ENCODE data around the gene CAMTA1. TPM values are rescaled to one million over a fixed set of nuclear protein-coding genes. Genes with fewer than 3 reads are reported as not detected.

The CAMTA1 gene
- total and polyA plus RNA-seq, 12 donors: 123 to 265 (median 142) TPM

DNA sequence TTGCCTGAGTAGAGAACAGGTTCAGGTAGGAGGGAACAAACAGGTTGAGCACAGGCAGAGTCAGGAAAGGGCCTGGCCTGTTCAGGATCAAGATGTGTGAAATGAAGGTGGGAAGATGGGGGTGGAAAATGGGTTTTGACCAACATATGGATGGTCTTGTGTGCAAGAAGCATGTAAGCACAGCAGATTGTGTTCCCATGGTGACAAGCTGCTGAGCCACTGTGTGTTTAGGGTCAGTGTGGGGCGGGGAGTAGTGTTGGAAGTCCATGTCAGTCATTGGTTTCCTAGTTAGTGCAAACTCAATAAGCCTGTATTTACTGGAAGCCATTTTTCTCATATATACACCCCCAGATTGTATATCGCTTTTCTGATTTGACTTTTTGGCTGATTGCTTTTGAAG lies 111.9 kb downstream of the CAMTA1 start:
- ATAC-seq: no peak
- no peak for TF ChIP-seq CTCF (IDR thresholded peaks at IDR 0.05)
- Histone ChIP-seq H3K4me1 (no peaks in the 10 kb centered on the region), H3K27ac (no peak overlapping the region), H3K9me3 (no peaks in the 10 kb centered on the region), H3K27me3 (no peaks in the 10 kb centered on the region), H3K4me3 (no peak overlapping the region), H3K36me3 (peaks cover 0 to 4% (median 0%) of the 10 kb centered on the region in 9 donors)
- WGBS, 2 donors: 94 to 96% methylated on average over 2 of the region's 2 CpGs
- intact Hi-C loops (cut with DNase I): loop anchor here in 2 of 10 donors (10.0 kb wide), 3 partner anchors 102 to 172 kb away; no protein-coding TSS in a partner anchor
- no peak for DNase-seq

DNA sequence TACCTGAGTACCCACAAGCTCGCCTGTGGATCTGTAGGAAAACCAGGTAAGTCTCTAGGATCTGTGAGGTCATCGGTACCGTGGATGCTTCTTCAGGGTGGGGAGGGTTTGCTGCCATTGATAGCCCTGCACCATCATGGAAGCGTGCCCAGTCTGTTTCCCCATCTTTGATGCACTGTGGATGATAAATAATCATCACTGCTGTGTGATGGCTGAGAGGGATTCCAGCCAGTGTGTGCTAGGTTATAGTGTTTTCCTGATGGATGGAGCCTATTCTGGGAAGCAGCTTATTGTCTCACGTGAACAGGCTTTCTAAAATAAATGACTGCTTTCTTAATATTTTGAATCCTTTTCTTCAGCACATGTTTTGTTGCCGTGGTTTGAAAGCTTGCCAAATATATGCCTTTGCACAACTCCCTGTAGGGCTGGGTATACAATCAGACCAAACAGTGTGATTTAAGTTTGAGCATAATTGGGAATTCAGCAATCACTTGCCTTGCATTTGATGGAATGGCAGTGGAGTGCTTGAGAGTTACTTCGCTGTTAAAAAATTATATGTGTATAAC lies 113.8 kb downstream of the CAMTA1 start:
- H3K36me3 ChIP-seq: peaks cover 0 to 4% (median 0%) of the 10 kb centered on the region in 9 donors
- WGBS, 2 donors: 75 to 80% methylated on average over 7 of the region's 7 CpGs
- no peaks in the 10 kb centered on the region for H3K27me3 ChIP-seq
- no peaks in the 10 kb centered on the region for H3K9me3 ChIP-seq
- TF ChIP-seq CTCF (IDR thresholded peaks at IDR 0.05): no peak
- no peak overlapping the region for H3K27ac ChIP-seq
- intact Hi-C loops (cut with DNase I): loop anchor here in 2 of 10 donors (10.0 kb wide), 3 partner anchors 104 to 174 kb away; no protein-coding TSS in a partner anchor
- DNase-seq (no peak), ATAC-seq (no peak)
- H3K4me1 ChIP-seq: no peaks in the 10 kb centered on the region
- H3K4me3 ChIP-seq: no peak overlapping the region

- Histone ChIP-seq H3K36me3 (peaks cover 0 to 4% (median 0%) of the 10 kb centered on the region in 9 donors), H3K27ac (no peak overlapping the region), H3K4me3 (no peak overlapping the region), H3K9me3 (no peaks in the 10 kb centered on the region), H3K4me1 (no peaks in the 10 kb centered on the region), H3K27me3 (no peaks in the 10 kb centered on the region)
- no peak for DNase-seq
- WGBS, 2 donors: 90% methylated on average over 4 of the region's 4 CpGs
- intact Hi-C loops (cut with DNase I): loop anchor here in 2 of 10 donors (10.0 kb wide), 3 partner anchors 105 to 175 kb away; no protein-coding TSS in a partner anchor
- no peak for ATAC-seq
- no peak for TF ChIP-seq CTCF (IDR thresholded peaks at IDR 0.05)
Observed at GRCh38 chr1:6899621-6900020, 114.4 kb downstream of the CAMTA1 start.

GRCh38 chr1:6902153-6902552 lies 116.9 kb downstream of the CAMTA1 start:
- TF ChIP-seq CTCF (IDR thresholded peaks at IDR 0.05): no peak
- ATAC-seq (no peak), DNase-seq (no peak)
- H3K27ac ChIP-seq: no peak overlapping the region
- intact Hi-C loops (cut with DNase I): no loop called here
- no peak overlapping the region for H3K4me3 ChIP-seq
- H3K36me3 ChIP-seq: peaks cover 0 to 4% (median 0%) of the 10 kb centered on the region in 9 donors
- WGBS, 2 donors: 89 to 91% methylated on average over 2 of the region's 2 CpGs
- no peaks in the 10 kb centered on the region for H3K9me3 ChIP-seq
- H3K27me3 ChIP-seq: no peaks in the 10 kb centered on the region
- peaks cover 0 to 8% (median 0%) of the 10 kb centered on the region in 9 donors for H3K4me1 ChIP-seq
